Natural killer cell treated with Interleukin-12 subunit alpha and Interleukin-12 subunit beta and Interleukin-15 and Interleukin-18, amount 100 ng/mL, for 72 hours (primary cell): ENCODE data around the gene AMDHD2. TPM values are rescaled to one million over a fixed set of nuclear protein-coding genes. Genes with fewer than 3 reads are reported as not detected.
"Not testable (repeated sequence)": the region's sequence is repeated elsewhere in the genome, so short reads cannot be mapped to it uniquely, and the experiment has no call there.

ENCODE experiments used
- ATAC-seq, 2 donors: fragments of 150-1000 bp; cut with Tn5 transposase in 1 of 2; sonication (Bioruptor Pico), chemical (Tn5 transposase) in 1 of 2; 2 replicates each; pipeline ENCODE4 v1.10.0; 2021
- DNase-seq: peaks from one replicate; pipeline ENCODE4 v3.0.0; 2022; ENCODE audit warnings: low spot score
- H3K27ac Mint-ChIP-seq, 2 donors: 1 replicate in 1 of 2; 2 replicates in 1 of 2; pipeline ENCODE4 v1.8.0; 2022; ENCODE audit warnings: mixed read lengths in 2 of 2, mild to moderate bottlenecking in 1 of 2, moderate library complexity in 1 of 2
- H3K27me3 Mint-ChIP-seq, 2 donors: 1 replicate in 1 of 2; 2 replicates in 1 of 2; pipeline ENCODE4 v1.8.0; 2022; ENCODE audit warnings: mixed read lengths in 2 of 2
- H3K36me3 Mint-ChIP-seq: one replicate; pipeline ENCODE4 v1.8.0; 2022; ENCODE audit warnings: mixed read lengths
- H3K4me1 Mint-ChIP-seq, 2 donors: 1 replicate in 1 of 2; 2 replicates in 1 of 2; pipeline ENCODE4 v1.8.0; 2022; ENCODE audit warnings: low read depth in 2 of 2, mixed read lengths in 2 of 2, mild to moderate bottlenecking in 1 of 2
- H3K4me3 Mint-ChIP-seq: one replicate; pipeline ENCODE4 v1.8.0; 2022; ENCODE audit warnings: mixed read lengths
- H3K9me3 Mint-ChIP-seq: 2 replicates; pipeline ENCODE4 v1.8.0; 2022; ENCODE audit warnings: mixed read lengths
- total RNA-seq, 2 donors: library from RNA; stranded (reverse); gene quantifications; one replicate each; pipeline ENCODE4 v1.2.3, GENCODE V29; 2022

The AMDHD2 gene
- total RNA-seq, 2 donors from 2014 or later, result 34.1 to 63.9 TPM

DNA sequence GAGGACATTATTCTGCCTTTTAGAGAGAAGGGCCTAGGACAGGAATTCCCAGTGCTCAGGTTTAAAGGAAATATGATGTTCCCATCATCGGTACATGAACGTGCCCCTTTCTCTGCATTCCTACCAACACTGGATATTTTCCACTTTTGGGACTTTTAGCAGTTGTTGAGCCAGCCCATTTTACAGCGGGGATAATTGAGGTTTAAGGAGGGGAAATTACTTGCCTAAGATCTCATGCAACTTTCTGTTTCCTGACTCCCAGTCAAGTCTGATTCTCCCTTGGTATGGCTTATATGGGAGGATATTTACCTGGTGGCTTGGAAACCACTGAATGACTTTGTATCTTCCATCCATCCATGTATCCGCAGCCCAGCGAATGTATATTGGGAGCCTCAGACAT, 14.2 kb downstream of the AMDHD2 start:
- Mint-ChIP-seq H3K4me1 (peaks cover 25 to 30% of the 10 kb centered on the region in 2 donors), H3K4me3 (peak overlapping the region; percentile 66), H3K27ac (peak overlapping the region; percentile 60 to 95)
- not testable (repeated sequence) for H3K27me3 Mint-ChIP-seq, DNase-seq, H3K9me3 Mint-ChIP-seq, H3K36me3 Mint-ChIP-seq, ATAC-seq

DNA sequence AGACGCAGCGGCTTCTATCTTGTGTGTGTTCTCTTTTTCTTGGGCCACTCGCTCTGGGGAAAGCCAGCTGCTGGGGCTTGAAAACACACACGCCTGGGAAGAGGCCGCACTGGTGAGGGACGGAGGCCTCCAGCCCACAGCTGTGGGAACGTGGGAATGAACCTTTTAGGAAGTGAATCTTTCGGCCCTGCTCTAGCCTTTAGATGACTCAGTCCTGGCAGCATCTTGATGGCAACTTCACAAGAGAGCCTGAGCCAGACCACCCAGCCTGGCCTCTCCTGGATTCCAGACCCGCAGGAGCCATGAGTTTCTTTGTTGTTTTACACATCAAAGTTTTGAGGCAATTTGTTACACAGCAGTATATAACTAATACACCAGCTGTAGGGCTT, 15.4 kb downstream of the AMDHD2 start:
- Mint-ChIP-seq H3K27ac (no peak overlapping the region), H3K9me3 (no peaks in the 10 kb centered on the region), H3K4me3 (no peak overlapping the region), H3K4me1 (peaks cover 30 to 41% of the 10 kb centered on the region in 2 donors), H3K36me3 (no peaks in the 10 kb centered on the region), H3K27me3 (no peaks in the 10 kb centered on the region)
- peak; percentile 26 for DNase-seq
- no peak for ATAC-seq

DNA sequence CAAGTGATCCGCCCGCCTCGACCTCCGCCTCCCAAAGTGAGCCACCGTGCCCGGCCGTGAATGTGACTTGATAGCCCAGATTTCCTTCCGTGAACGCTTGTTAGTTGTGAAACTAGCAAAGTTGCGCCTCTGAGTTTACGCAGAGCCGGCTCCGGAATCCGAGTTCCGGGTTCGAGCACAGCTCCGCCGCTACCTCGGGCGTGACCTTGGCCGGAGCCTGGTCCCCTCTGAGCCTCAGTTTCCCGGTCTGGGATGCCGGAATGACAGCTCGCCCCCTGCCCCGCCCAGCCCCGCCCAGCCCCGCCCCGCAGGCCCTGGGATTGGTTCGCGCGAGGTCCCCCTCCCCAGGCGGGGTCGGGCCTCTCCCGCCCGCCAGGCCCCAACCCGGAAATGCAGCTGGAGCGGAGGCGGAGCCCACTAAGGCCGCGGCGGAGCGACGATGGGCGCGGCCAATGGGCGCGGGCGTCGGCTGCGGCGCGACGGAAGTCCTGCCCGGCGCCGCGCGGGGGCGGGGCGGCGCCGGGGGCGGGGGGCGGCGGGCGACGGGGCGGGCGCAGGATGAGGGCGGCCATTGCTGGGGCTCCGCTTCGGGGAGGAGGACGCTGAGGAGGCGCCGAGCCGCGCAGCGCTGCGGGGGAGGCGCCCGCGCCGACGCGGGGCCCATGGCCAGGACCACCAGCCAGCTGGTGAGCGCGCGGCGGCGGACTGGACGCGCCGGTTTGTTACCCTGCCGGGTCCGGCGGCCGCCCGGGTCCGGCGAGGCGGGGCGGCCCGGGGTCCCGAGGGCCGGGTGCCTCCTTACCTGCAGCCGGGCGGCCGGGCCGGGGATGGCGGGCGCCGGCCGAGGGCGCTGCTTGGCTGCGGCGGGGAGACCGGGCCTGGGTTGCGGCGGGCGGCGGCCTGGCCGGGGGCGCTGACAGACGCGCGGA, 17.5 kb downstream of the AMDHD2 start, which contains the start of gene PDPK1:
PDPK1 (plus strand) TSS at position 571 of the 929 bp plus-strand sequence; CDS start at position 663, 92 bp downstream.
- peak; percentile 95 for ATAC-seq
- H3K4me1 Mint-ChIP-seq, result peaks cover 28 to 36% of the 10 kb centered on the region in 2 donors
- H3K9me3 Mint-ChIP-seq, result no peaks in the 10 kb centered on the region
- no peaks in the 10 kb centered on the region for H3K27me3 Mint-ChIP-seq
- no peaks in the 10 kb centered on the region for H3K36me3 Mint-ChIP-seq
- H3K27ac Mint-ChIP-seq, result peak within 1 kb of the TSS; percentile 70 to 91
- DNase-seq, result peak; percentile 96
- H3K4me3 Mint-ChIP-seq, result peak within 1 kb of the TSS; percentile 83

DNA sequence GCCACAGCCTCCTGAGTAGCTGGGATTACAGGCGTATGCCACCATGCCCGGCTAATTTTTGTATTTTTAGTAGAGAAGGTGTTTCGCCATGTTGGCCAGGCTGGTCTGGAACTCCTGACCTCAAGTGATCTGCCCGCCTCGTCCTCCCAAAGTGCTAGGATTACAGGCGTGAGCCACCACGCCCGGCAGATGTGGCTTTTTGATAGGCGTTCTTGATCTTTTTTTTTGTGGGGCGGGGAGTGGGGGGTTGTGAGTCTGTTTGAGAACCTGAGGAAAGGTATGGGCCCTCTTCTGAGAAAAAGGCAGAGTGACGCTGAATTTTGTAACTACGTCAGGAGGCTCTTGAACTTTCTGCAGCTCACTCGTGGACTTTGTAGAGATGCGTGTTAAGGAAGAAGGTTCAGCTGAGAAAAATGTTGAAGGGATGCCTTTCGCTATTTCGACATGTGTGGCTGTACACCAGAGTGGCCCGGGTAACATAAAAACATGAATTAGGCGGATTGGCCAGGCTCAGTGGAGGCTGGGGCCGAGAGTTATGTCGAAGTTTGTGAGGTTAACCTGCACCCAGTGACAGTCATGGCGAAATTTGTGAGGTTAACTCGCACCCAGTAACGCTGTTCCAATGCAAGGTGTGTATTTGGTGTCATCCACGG, 19.1 kb downstream of the AMDHD2 start:
- not testable (repeated sequence) for H3K9me3 Mint-ChIP-seq, H3K27me3 Mint-ChIP-seq, H3K36me3 Mint-ChIP-seq, DNase-seq, ATAC-seq
- Mint-ChIP-seq H3K27ac (peak overlapping the region; percentile 48 to 79), H3K4me1 (peaks cover 25 to 28% of the 10 kb centered on the region in 2 donors), H3K4me3 (peak overlapping the region; percentile 83)

DNA sequence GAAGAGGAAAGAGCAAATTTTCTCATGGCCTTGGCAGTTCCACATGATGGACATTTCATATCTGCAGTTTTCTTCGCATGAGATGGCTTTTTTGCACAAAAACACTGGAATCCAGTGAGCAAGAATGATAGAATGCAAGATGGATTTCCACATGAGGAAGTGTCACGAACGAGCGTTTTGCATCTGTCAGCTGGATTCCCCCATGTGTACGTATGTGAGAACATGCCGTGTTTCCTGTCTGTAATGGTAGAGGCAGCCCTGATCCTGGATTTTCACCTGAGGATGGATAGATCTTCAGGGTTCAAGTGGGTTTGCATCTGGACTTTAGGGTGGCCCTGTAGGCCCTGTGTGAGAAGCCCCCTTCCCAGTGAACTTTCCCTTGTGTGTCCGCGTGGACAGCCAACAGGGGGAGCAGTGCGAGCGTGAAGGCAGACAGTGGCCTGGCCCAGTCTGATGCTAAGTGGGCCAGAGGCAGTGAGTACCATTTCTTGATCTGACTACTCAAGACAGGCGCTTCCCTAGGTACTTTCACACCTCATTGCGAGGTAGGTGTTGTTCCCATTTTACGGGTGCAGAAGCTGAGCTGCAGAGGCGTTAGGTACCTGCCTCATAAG, 19.8 kb downstream of the AMDHD2 start:
- not testable (repeated sequence) for H3K36me3 Mint-ChIP-seq, H3K27me3 Mint-ChIP-seq, ATAC-seq, H3K9me3 Mint-ChIP-seq
- Mint-ChIP-seq H3K4me1 (peaks cover 25 to 28% of the 10 kb centered on the region in 2 donors), H3K4me3 (peak overlapping the region; percentile 83), H3K27ac (peak overlapping the region; percentile 48 to 79)
- DNase-seq, result peak; percentile 49

DNA sequence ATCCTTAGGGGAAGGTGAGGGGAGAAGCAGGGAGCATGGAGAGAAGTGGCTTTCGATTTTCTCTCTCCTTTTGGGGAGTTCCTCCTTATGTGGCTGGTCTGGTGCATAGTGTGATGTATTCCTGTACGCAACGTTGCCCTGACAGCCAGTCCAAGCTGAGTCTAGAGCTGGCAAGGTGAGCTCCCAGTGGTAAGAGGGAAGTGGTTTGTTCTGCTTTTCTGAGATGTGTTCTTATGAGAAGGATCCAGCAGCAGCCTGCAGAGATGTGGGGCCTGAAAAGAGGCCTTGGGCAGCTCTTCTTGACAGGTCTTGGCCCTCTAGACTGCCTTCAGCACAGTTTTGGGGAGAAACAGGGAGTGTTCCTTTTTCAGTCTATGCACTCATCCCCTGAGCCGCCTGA, 20.7 kb downstream of the AMDHD2 start:
- not testable (repeated sequence) for DNase-seq, H3K9me3 Mint-ChIP-seq, H3K36me3 Mint-ChIP-seq, ATAC-seq, H3K27me3 Mint-ChIP-seq
- H3K4me3 Mint-ChIP-seq, result peak overlapping the region; percentile 31
- H3K4me1 Mint-ChIP-seq, result peaks cover 29 to 33% of the 10 kb centered on the region in 2 donors
- peak overlapping the region; percentile 34 to 56 for H3K27ac Mint-ChIP-seq

DNA sequence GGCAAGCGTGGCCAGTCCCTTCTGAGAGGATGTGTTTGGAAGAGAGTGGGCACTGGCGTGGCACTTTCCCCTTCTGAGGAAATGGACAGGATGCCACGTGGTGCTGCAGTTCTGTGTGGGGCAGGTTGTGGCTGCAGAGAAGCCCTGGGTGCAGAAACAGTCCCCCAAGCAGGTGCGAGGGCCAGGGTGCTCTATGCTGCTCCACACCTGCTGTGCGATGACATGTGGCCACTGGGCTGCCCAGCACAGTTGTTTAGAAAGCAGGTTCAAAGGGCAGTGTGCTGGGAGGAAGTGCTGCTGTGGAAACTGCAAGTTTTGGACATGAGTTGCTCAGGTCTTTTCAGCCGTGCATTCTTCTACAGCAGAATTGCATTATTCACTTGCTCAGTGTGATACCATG, 21.2 kb downstream of the AMDHD2 start:
- H3K36me3 Mint-ChIP-seq, H3K27me3 Mint-ChIP-seq, H3K4me3 Mint-ChIP-seq, H3K9me3 Mint-ChIP-seq, ATAC-seq, DNase-seq: not testable (repeated sequence)
- H3K4me1 Mint-ChIP-seq, result peaks cover 29 to 33% of the 10 kb centered on the region in 2 donors
- H3K27ac Mint-ChIP-seq, result peak overlapping the region; percentile 34 to 56

DNA sequence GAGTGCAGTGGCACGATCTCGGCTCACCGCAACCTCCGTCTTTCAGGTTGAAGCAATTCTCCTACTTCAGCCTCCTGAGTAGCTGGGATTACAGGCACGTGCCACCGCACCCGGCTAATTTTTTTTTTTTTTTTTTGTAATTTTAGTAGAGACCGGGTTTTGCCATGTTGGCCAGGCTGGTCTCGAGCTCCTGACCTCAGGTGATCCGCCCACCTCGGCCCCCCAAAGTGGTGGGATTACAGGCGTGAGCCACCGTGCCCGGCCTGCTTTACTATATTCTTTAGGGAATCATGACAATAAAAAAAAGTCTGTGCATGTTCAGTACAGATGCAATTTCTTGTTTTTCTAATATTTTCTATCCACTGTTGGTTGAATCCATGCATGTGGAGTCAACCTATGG, 23.6 kb downstream of the AMDHD2 start:
- H3K36me3 Mint-ChIP-seq, H3K9me3 Mint-ChIP-seq, ATAC-seq, H3K4me3 Mint-ChIP-seq, DNase-seq, H3K27me3 Mint-ChIP-seq, H3K27ac Mint-ChIP-seq: not testable (repeated sequence)
- peaks cover 24 to 30% of the 10 kb centered on the region in 2 donors for H3K4me1 Mint-ChIP-seq

DNA sequence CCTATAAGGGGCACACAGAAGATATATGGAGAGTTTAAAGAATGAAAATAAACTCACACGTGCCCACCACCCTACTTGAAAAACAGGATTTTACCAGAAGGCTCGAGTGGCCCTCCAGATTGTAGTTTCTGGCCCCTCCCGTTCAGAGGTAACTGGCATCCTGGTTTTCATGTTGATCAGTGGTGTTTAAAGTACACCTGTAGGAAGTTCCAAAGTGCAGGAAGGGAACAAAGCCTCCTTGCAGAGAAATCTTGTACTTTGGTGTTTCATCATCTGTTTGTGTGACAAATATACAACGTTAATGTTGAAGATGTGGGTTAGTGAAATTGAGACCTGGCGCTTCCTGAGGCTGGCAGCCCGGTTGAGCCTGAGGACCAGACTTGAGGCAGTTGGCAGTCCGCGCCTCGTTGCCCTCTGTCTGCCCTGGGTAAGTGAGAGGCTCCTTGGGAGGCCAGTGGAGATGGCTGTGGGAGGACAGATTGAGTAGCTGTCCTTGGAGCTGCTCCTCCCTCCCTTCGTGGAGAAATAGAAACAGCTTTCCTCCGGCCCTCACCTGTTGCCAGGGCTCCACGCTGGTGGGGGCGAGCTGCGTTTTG, 30.2 kb downstream of the AMDHD2 start:
- H3K27ac Mint-ChIP-seq, H3K4me1 Mint-ChIP-seq, H3K27me3 Mint-ChIP-seq, H3K36me3 Mint-ChIP-seq, ATAC-seq, DNase-seq, H3K9me3 Mint-ChIP-seq, H3K4me3 Mint-ChIP-seq: not testable (repeated sequence)

DNA sequence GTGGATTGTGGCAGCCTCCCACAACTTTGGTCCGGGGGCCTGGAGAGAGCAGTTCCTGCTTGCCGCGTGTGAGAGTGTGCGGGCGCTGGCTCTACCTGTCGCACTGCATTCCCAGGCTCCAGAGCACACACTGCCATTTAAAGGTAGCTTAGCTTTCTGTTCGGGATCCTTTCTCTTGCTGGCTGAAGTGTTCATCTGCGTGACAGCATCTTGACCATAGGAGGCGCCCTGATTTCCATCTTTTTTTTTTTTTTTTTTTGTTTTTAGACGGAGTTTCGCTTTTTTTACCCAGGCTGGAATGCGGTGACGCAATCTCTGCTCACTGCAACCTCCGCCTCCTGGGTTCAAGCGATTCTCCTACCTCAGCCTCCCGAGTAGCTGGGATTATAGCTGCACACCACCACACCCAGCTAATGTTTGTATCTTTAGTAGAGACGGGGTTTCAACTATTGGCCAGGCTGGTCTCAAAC, 31.3 kb downstream of the AMDHD2 start:
- H3K36me3 Mint-ChIP-seq, H3K9me3 Mint-ChIP-seq, ATAC-seq, H3K27ac Mint-ChIP-seq, H3K4me1 Mint-ChIP-seq, H3K27me3 Mint-ChIP-seq, H3K4me3 Mint-ChIP-seq, DNase-seq: not testable (repeated sequence)

DNA sequence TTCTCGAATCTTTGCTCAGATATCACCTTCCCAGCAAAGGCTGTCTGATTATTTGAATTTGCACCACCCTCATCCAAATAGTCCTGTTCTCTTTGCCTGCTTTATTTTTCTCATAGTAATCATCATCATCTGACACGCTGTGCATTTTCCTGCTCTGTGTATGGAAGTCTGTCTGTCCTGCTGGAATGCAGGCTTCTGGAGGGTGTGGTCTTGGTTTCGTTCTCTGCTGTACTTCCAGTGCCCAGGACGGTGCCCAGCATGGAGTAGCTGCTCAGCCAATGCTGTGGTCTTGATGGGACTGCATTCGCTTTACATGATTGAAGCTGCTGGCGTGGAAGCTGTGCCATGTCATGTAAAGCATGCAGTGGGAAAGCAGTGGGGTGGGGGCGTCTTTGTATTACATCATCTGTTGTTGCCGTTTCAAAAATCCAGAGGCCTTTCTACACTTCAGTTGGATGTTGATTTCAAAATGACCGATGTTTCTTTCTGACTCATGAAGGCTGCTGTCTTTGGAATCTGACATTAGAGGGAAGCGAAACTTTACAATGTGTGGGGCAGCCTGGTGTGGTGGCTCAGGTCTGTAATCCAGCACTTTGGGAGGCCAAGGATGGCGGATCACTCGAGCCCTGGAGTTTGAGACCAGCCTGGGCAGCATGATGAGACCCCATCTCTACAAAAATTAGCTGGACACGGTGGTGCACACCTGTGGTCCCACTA, 34.7 kb downstream of the AMDHD2 start:
- H3K4me3 Mint-ChIP-seq, H3K4me1 Mint-ChIP-seq, H3K27me3 Mint-ChIP-seq, DNase-seq, H3K9me3 Mint-ChIP-seq, H3K36me3 Mint-ChIP-seq, ATAC-seq, H3K27ac Mint-ChIP-seq: not testable (repeated sequence)

DNA sequence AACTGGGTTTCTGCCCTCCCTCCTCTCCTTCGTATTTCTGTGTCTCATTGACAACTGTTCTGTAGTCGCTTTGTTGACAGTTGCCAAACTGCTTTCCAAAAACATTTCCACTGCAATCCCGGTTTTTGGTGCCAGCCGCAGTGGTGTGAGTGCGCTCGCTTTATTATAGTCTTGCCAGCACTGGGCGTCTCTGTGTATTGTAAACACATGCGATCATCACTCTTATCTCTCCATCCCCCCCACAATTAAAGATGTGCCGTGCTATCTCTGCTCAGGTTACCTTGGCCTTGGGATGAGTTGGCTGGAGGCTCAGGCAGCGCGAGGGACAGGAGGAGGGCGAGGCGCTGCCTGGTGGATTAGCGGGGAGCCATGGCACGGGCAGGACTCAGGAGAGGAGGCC, 37.0 kb downstream of the AMDHD2 start:
- H3K36me3 Mint-ChIP-seq, H3K9me3 Mint-ChIP-seq, DNase-seq, H3K4me1 Mint-ChIP-seq, H3K27ac Mint-ChIP-seq, H3K27me3 Mint-ChIP-seq, H3K4me3 Mint-ChIP-seq, ATAC-seq: not testable (repeated sequence)
